Neural progenitor cell (in vitro differentiated cells): ENCODE results near the gene AHSG. TPM values are rescaled to one million over a fixed set of nuclear protein-coding genes. Genes with fewer than 3 reads are reported as not detected.
"Not testable (repeated sequence)": the region's sequence is repeated elsewhere in the genome, so short reads cannot be mapped to it uniquely, and the experiment has no call there.

Experiments used
- DNase-seq: peaks from one replicate; pipeline ENCODE4 v3.0.0-alpha.2; 2016; ENCODE audit warnings: low spot score
- H2AFZ ChIP-seq: fragments of 200-600 bp; sonication (generic); replicated peaks from 2 replicates; pipeline ENCODE4 v1.6.1; 2016; ENCODE audit warnings: antibody characterized with exemption
- H3F3A ChIP-seq: fragments of 200-600 bp; sonication (generic); 2 replicates; pipeline ENCODE4 v1.6.1; 2016; ENCODE audit warnings: antibody characterized with exemption, low read depth
- H3K27ac ChIP-seq: fragments of 200-600 bp; sonication (generic); 2 replicates; pipeline ENCODE4 v1.5.1; 2016; ENCODE audit warnings: mild to moderate bottlenecking
- H3K27me3 ChIP-seq: fragments of 200-600 bp; sonication (generic); 2 replicates; pipeline ENCODE4 v1.6.1; 2016; ENCODE audit warnings: mild to moderate bottlenecking, moderate library complexity
- H3K36me3 ChIP-seq: fragments of 200-600 bp; sonication (generic); 2 replicates; pipeline ENCODE4 v1.5.1; 2016
- H3K4me1 ChIP-seq: fragments of 200-600 bp; sonication (generic); 2 replicates; pipeline ENCODE4 v1.6.1; 2016; ENCODE audit warnings: mixed run types
- H3K4me2 ChIP-seq: fragments of 200-600 bp; sonication (generic); 2 replicates; pipeline ENCODE4 v1.6.1; 2016
- H3K4me3 ChIP-seq: fragments of 200-600 bp; sonication (generic); 2 replicates; pipeline ENCODE4 v1.5.1; 2016
- H3K79me2 ChIP-seq: fragments of 200-600 bp; sonication (generic); 2 replicates; pipeline ENCODE4 v1.6.1; 2016; ENCODE audit warnings: low read depth
- H3K9ac ChIP-seq: fragments of 200-600 bp; sonication (generic); 2 replicates; pipeline ENCODE4 v1.6.1; 2016
- H3K9me3 ChIP-seq: fragments of 200-600 bp; sonication (generic); 2 replicates; pipeline ENCODE4 v1.5.1; 2016; ENCODE audit warnings: low read depth
- H4K20me1 ChIP-seq: fragments of 200-600 bp; sonication (generic); 2 replicates; pipeline ENCODE4 v1.6.1; 2016; ENCODE audit warnings: low read depth
- H3K27ac Mint-ChIP-seq: 3 replicates; pipeline ENCODE4 v1.8.0; 2021; ENCODE audit warnings: mixed read lengths
- H3K27me3 Mint-ChIP-seq: 2 replicates; pipeline ENCODE4 v1.8.0; 2022; ENCODE audit warnings: low read depth, mild to moderate bottlenecking, inconsistent platforms, moderate library complexity, mixed read lengths; ENCODE audit not compliant: insufficient read depth
- H3K36me3 Mint-ChIP-seq: 3 replicates; pipeline ENCODE4 v1.8.0; 2021; ENCODE audit warnings: mixed read lengths
- H3K4me1 Mint-ChIP-seq: 3 replicates; pipeline ENCODE4 v1.8.0; 2021; ENCODE audit warnings: mixed read lengths
- H3K4me3 Mint-ChIP-seq: 3 replicates; pipeline ENCODE4 v1.8.0; 2021; ENCODE audit warnings: mild to moderate bottlenecking, moderate library complexity, mixed read lengths
- H3K9me3 Mint-ChIP-seq: 3 replicates; pipeline ENCODE4 v1.8.0; 2020; ENCODE audit warnings: mixed read lengths
- EZH2 ChIP-seq: fragments of 200-600 bp; sonication (generic); IDR thresholded peaks from 2 replicates; pipeline ENCODE4 v1.6.1; 2017; ENCODE audit warnings: antibody characterized with exemption, mild to moderate bottlenecking, moderate library complexity
- EZH2phosphoT487 ChIP-seq: fragments of 200-600 bp; sonication (generic); IDR thresholded peaks from 2 replicates; pipeline ENCODE4 v1.6.1; 2017; ENCODE audit warnings: antibody characterized with exemption
- total RNA-seq: library from RNA; depleted of rRNA; stranded (reverse); fragments of >200 nt; gene quantifications from 2 replicates; pipeline ENCODE4 v1.2.3, GENCODE V29; 2015; ENCODE audit warnings: low replicate concordance
- TF ChIP-seq, protein P1 (sequence below): fragments of 200-600 bp; sonication (generic); IDR thresholded peaks from 2 replicates; pipeline ENCODE4 v1.5.1; 2017; ENCODE audit warnings: antibody characterized with exemption, mild to moderate bottlenecking

The AHSG gene
- total RNA-seq, 1 donor from 2014 or later, result not detected

DNA sequence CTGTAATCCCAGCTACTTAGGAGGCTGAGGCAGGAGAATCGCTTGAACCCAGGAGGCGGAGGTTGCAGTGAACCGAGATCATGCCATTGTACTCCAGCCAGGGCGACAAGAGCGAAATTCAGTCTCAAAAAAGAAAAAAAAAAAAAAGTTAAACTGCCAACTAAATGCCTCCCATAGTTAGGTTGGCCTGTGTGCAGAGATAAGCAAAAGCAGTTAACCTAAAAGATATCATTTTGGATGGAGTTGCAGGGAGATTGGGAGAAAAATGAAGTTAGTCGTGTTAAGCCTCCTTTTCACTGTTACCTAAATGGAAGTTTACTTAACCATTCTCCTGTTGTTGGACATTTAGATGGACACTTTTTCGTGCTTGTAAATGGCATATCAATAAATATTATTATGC is 15.9 kb downstream of the AHSG start:
- Histone ChIP-seq H3K27me3 (no peaks in the 10 kb centered on the region), H3K4me2 (no peak overlapping the region), H3F3A (no peaks in the 10 kb centered on the region), H3K79me2 (no peaks in the 10 kb centered on the region), H4K20me1 (no peaks in the 10 kb centered on the region), H3K9me3 (no peaks in the 10 kb centered on the region), H2AFZ (no peak overlapping the region), H3K4me3 (no peak overlapping the region), H3K27ac (no peak overlapping the region), H3K9ac (no peak overlapping the region), H3K4me1 (no peaks in the 10 kb centered on the region), H3K36me3 (no peaks in the 10 kb centered on the region)
- no peak for TF ChIP-seq EZH2phosphoT487
- TF ChIP-seq, protein P1, sequence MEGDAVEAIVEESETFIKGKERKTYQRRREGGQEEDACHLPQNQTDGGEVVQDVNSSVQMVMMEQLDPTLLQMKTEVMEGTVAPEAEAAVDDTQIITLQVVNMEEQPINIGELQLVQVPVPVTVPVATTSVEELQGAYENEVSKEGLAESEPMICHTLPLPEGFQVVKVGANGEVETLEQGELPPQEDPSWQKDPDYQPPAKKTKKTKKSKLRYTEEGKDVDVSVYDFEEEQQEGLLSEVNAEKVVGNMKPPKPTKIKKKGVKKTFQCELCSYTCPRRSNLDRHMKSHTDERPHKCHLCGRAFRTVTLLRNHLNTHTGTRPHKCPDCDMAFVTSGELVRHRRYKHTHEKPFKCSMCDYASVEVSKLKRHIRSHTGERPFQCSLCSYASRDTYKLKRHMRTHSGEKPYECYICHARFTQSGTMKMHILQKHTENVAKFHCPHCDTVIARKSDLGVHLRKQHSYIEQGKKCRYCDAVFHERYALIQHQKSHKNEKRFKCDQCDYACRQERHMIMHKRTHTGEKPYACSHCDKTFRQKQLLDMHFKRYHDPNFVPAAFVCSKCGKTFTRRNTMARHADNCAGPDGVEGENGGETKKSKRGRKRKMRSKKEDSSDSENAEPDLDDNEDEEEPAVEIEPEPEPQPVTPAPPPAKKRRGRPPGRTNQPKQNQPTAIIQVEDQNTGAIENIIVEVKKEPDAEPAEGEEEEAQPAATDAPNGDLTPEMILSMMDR, result no peak
- no peak for TF ChIP-seq EZH2
- Mint-ChIP-seq H3K36me3 (no peaks in the 10 kb centered on the region), H3K9me3 (no peaks in the 10 kb centered on the region), H3K27ac (no peak overlapping the region), H3K4me3 (no peak overlapping the region), H3K27me3 (no peaks in the 10 kb centered on the region), H3K4me1 (peaks cover 5% of the 10 kb centered on the region)
- DNase-seq, result no peak

DNA sequence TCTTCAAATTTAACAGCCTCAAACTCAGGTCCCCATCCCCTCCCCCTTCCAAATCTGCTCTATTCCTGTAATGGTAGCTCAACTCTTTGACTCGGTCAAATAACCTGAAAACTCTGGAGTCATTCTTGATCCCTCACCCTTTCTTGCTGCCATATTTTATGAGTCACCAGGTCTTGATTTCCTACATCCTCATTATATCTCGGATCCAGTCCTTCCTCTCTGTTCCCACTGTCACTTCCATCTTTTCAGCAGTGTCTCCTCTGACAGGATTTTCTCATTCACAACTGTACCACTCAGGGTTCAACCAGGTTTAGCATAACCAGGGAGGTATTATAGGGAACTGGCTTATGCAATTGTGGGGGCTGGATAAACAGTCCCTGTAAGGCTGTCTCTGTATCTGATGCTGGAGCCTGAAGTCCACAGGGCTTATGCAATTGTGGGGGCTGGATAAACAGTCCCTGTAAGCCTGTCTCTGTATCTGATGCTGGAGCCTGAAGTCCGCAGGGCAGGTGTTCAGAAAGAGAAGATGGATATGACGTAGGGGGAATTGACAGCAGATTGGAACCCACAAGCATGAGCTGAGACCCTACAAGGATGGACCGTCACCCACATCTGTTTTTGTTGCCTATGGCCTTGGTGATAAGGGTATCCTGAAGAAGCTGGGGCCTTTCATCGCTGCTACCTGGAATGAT is 18.2 kb downstream of the AHSG start:
- Histone ChIP-seq H3K27ac (no peak overlapping the region), H3K4me2 (no peak overlapping the region), H3K36me3 (no peaks in the 10 kb centered on the region), H3K4me1 (no peaks in the 10 kb centered on the region), H3K79me2 (no peaks in the 10 kb centered on the region), H3F3A (no peaks in the 10 kb centered on the region), H2AFZ (no peak overlapping the region), H3K27me3 (no peaks in the 10 kb centered on the region), H3K9ac (no peak overlapping the region), H4K20me1 (no peaks in the 10 kb centered on the region), H3K9me3 (no peaks in the 10 kb centered on the region), H3K4me3 (no peak overlapping the region)
- no peak overlapping the region for H3K4me3 Mint-ChIP-seq
- no peaks in the 10 kb centered on the region for H3K36me3 Mint-ChIP-seq
- TF ChIP-seq EZH2 (no peak), EZH2phosphoT487 (no peak)
- TF ChIP-seq, protein P1, result no peak
- peaks cover 5% of the 10 kb centered on the region for H3K4me1 Mint-ChIP-seq
- H3K27me3 Mint-ChIP-seq, result no peaks in the 10 kb centered on the region
- no peak for DNase-seq
- H3K27ac Mint-ChIP-seq, result no peak overlapping the region
- no peaks in the 10 kb centered on the region for H3K9me3 Mint-ChIP-seq

DNA sequence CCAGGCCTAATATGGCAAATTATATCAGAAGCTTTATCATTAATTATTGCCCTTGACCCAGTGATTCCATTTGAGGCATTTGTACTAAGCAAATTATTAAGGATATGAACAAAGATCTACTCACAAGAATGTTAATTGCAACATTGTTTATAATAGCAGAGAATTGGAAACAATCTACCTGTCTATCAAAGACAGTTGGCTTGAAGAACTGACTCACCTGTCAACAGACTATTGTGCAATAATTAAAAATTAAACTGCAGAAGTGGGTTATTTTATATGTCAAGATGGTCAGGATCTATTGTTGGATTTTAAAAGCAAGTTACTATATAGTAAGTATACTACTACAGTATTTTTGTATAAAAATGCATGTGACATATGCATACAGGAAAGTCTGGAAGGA is 20.6 kb downstream of the AHSG start:
- no peak overlapping the region for H3K27ac ChIP-seq
- no peaks in the 10 kb centered on the region for H4K20me1 ChIP-seq
- H3K4me2 ChIP-seq, result no peak overlapping the region
- H3K36me3 ChIP-seq, result no peaks in the 10 kb centered on the region
- Mint-ChIP-seq H3K4me1 (peaks cover 5% of the 10 kb centered on the region), H3K9me3 (no peaks in the 10 kb centered on the region), H3K27me3 (peaks cover 2% of the 10 kb centered on the region), H3K4me3 (no peak overlapping the region), H3K36me3 (no peaks in the 10 kb centered on the region), H3K27ac (no peak overlapping the region)
- H3F3A ChIP-seq, result no peaks in the 10 kb centered on the region
- TF ChIP-seq, protein P1, result no peak
- TF ChIP-seq EZH2 (no peak), EZH2phosphoT487 (no peak)
- H3K9ac ChIP-seq, result no peak overlapping the region
- no peaks in the 10 kb centered on the region for H3K4me1 ChIP-seq
- no peak overlapping the region for H2AFZ ChIP-seq
- no peak for DNase-seq
- H3K79me2 ChIP-seq, result no peaks in the 10 kb centered on the region
- H3K4me3 ChIP-seq, result no peak overlapping the region
- H3K9me3 ChIP-seq, result no peaks in the 10 kb centered on the region
- no peaks in the 10 kb centered on the region for H3K27me3 ChIP-seq

DNA sequence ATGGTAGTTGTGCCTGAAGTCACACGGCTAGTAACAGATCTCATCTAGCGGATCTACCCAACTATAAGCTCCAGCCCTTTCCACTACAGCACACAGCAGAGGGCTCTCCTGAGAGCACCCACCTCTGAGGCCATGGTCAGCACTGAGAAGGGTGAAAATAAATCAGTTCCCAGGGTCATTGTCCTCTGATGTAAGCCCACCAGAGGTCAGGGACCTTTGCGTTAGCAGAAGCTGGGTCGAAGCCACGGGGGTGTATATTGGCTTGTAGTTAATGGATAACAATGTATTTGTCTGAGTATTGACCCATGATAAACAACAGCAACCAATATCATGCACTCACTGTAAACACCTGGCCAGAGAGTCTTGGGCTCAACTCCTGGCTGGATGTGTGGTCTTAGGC is 21.3 kb downstream of the AHSG start:
- not testable (repeated sequence) for H3K9ac ChIP-seq, H3K27me3 Mint-ChIP-seq, H3K36me3 ChIP-seq, DNase-seq, H3K9me3 Mint-ChIP-seq, H3K4me1 ChIP-seq, H4K20me1 ChIP-seq, H3K9me3 ChIP-seq, H3K27ac Mint-ChIP-seq, H3K36me3 Mint-ChIP-seq, H3K4me2 ChIP-seq, H3K4me1 Mint-ChIP-seq, H3K27me3 ChIP-seq, H3K79me2 ChIP-seq, H3K4me3 Mint-ChIP-seq, H3F3A ChIP-seq, H3K4me3 ChIP-seq, H3K27ac ChIP-seq, H2AFZ ChIP-seq
